Liver (tissue), 9 donors: ENCODE results near the gene ZNF346. TPM values are rescaled to one million over a fixed set of nuclear protein-coding genes. Genes with fewer than 3 reads are reported as not detected.

Experiments
- DNase-seq: peaks from one replicate; pipeline ENCODE4 v3.0.0-alpha.2; 2017; ENCODE audit warnings: low spot score
- H3K27ac ChIP-seq, 2 donors: one replicate each; pipeline ENCODE4 v1.7.0; 2013; ENCODE audit warnings: inconsistent platforms in 2 of 2, low read length in 2 of 2, control low read depth in 1 of 2, low read depth in 1 of 2, mild to moderate bottlenecking in 1 of 2
- H3K27me3 ChIP-seq, 4 donors: one replicate each; pipeline versions ENCODE4 v1.6.1 to v1.7.0; 2013; ENCODE audit warnings: low read length in 3 of 4, inconsistent platforms in 1 of 4, mild to moderate bottlenecking in 1 of 4, moderate library complexity in 1 of 4; ENCODE audit not compliant: control insufficient read depth in 4 of 4, insufficient read depth in 4 of 4
- H3K36me3 ChIP-seq, 4 donors: one replicate each; pipeline versions ENCODE4 v1.6.1 to v1.7.0; 2013; ENCODE audit warnings: low read length in 3 of 4, mild to moderate bottlenecking in 3 of 4, low read depth in 1 of 4, moderate library complexity in 1 of 4; ENCODE audit not compliant: control insufficient read depth in 4 of 4, insufficient read depth in 3 of 4
- H3K4me1 ChIP-seq, 4 donors: one replicate each; pipeline versions ENCODE4 v1.6.1 to v1.7.0; 2013; ENCODE audit warnings: low read length in 3 of 4, mild to moderate bottlenecking in 3 of 4, moderate library complexity in 1 of 4; ENCODE audit not compliant: control insufficient read depth in 4 of 4, insufficient read depth in 4 of 4
- H3K4me3 ChIP-seq, 3 donors: one replicate each; pipeline versions ENCODE4 v1.6.1 to v1.7.0; 2013; ENCODE audit warnings: low read length in 3 of 3, control low read depth in 1 of 3, low read depth in 1 of 3, mild to moderate bottlenecking in 1 of 3
- H3K9ac ChIP-seq, 2 donors: one replicate each; pipeline ENCODE4 v1.7.0; 2013; ENCODE audit warnings: low read length in 2 of 2, mild to moderate bottlenecking in 2 of 2, moderate library complexity in 2 of 2, control low read depth in 1 of 2, low read depth in 1 of 2
- H3K9me3 ChIP-seq, 4 donors: one replicate each; pipeline versions ENCODE4 v1.6.1 to v1.7.0; 2013; ENCODE audit warnings: low read length in 3 of 4; ENCODE audit not compliant: control insufficient read depth in 4 of 4
- ATF3 ChIP-seq: IDR thresholded peaks from 2 replicates; pipeline ENCODE4 v1.6.1; 2016; ENCODE audit warnings: antibody characterized with exemption
- CTCF ChIP-seq: fragments of 150-350 bp; IDR thresholded peaks from 2 replicates; pipeline ENCODE4 v1.5.1; 2017; ENCODE audit warnings: improper control_type of control experiment, low read depth, low read length; ENCODE audit not compliant: missing input control
- EGR1 ChIP-seq, 2 donors: IDR thresholded peaks; 2 replicates each; pipeline ENCODE4 v1.6.1; 2016 to 2018; ENCODE audit warnings: antibody characterized with exemption in 2 of 2, low read depth in 2 of 2
- FOXA1 ChIP-seq: IDR thresholded peaks from 2 replicates; pipeline ENCODE4 v1.6.1; 2016; ENCODE audit warnings: antibody characterized with exemption
- FOXA2 ChIP-seq: IDR thresholded peaks from 2 replicates; pipeline ENCODE4 v1.6.1; 2016; ENCODE audit warnings: antibody characterized with exemption
- GABPA ChIP-seq, 2 donors: IDR thresholded peaks in 1 of 2; conservative IDR thresholded peaks in 1 of 2; 2 replicates each; pipeline ENCODE4 v1.6.1; 2016; ENCODE audit warnings: antibody characterized with exemption in 2 of 2, mild to moderate bottlenecking in 1 of 2, moderate library complexity in 1 of 2
- HNF4A ChIP-seq, 2 donors: conservative IDR thresholded peaks; 2 replicates each; pipeline ENCODE4 v1.6.1; 2016; ENCODE audit warnings: antibody characterized with exemption in 2 of 2, mild to moderate bottlenecking in 2 of 2
- HNF4G ChIP-seq: IDR thresholded peaks from 2 replicates; pipeline ENCODE4 v1.6.1; 2016; ENCODE audit warnings: antibody characterized with exemption
- MAX ChIP-seq: IDR thresholded peaks from 2 replicates; pipeline ENCODE4 v1.6.1; 2016; ENCODE audit warnings: antibody characterized with exemption
- NR2F2 ChIP-seq: IDR thresholded peaks from 2 replicates; pipeline ENCODE4 v1.6.1; 2016; ENCODE audit warnings: antibody characterized with exemption
- RAD21 ChIP-seq, 2 donors: IDR thresholded peaks; 2 replicates each; pipeline ENCODE4 v1.6.1; 2016; ENCODE audit warnings: antibody characterized with exemption in 2 of 2, mild to moderate bottlenecking in 2 of 2
- REST ChIP-seq: IDR thresholded peaks from 2 replicates; pipeline ENCODE4 v1.6.1; 2016; ENCODE audit warnings: antibody characterized with exemption, mild to moderate bottlenecking
- RXRA ChIP-seq, 2 donors: IDR thresholded peaks; 2 replicates each; pipeline ENCODE4 v1.6.1; 2017 to 2018; ENCODE audit warnings: antibody characterized with exemption in 2 of 2, mild to moderate bottlenecking in 1 of 2
- SP1 ChIP-seq: IDR thresholded peaks from 2 replicates; pipeline ENCODE4 v1.6.1; 2018; ENCODE audit warnings: antibody characterized with exemption, mild to moderate bottlenecking
- YY1 ChIP-seq: IDR thresholded peaks from 2 replicates; pipeline ENCODE4 v1.6.1; 2016; ENCODE audit warnings: antibody characterized with exemption, mild to moderate bottlenecking
- ZBTB33 ChIP-seq: IDR thresholded peaks from 2 replicates; pipeline ENCODE4 v1.6.1; 2016; ENCODE audit warnings: antibody characterized with exemption
- WGBS: extraction: QIAGEN DNeasy Blood & Tissue Kit; methylation state at CpG from one replicate; pipeline ENCODE4 v1.1.7; 2013; 5-methylcytosine and 5-hydroxymethylcytosine counted together
- polyA plus RNA-seq, 2 donors: library from polyadenylated mRNA; stranded (reverse) in 1 of 2; unstranded in 1 of 2; fragments of 200-250 nt in 1 of 2; fragments of >200 nt in 1 of 2; fragmentation: Nextera tagmentation in 1 of 2; extraction: Ambion mirVana in 1 of 2; gene quantifications; one replicate each; pipeline versions ENCODE4 v1.2.1 to v1.2.3, GENCODE V29; 2013 to 2015
- total RNA-seq, 2 donors: library from RNA; depleted of rRNA; stranded (reverse); fragments of >200 nt; gene quantifications; one replicate each; pipeline ENCODE4 v1.2.3, GENCODE V29; 2014
- donor health status: healthy.
- donor health status: healthy.
- donor health status: healthy.
- donor health status: healthy.
- donor health status: healthy.

Gene ZNF346
- total and polyA plus RNA-seq, 4 donors = 3.7 to 11.0 (median 6.4) TPM

DNA sequence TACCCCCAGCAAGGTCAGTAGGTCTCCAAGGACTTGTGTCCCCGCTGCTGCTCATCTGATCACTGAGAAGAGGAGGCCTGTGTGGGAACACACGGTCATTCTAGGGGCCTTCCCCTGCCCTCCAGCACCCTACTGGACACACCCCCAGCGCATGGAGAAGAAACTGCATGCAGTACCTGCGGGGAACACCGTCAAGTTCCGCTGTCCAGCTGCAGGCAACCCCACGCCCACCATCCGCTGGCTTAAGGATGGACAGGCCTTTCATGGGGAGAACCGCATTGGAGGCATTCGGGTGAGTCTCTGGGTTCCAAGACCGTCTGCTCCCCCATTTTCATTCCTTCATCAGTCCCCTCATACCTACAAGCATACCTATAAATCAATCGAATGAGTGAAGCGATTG, 68.3 kb downstream of the ZNF346 start:
- peaks cover 19 to 69% (median 60%) of the 10 kb centered on the region in 4 donors for H3K4me1 ChIP-seq
- DNase-seq = no peak
- H3K36me3 ChIP-seq = peaks cover 3 to 17% (median 8%) of the 10 kb centered on the region in 4 donors
- H3K9ac ChIP-seq = no peak overlapping the region
- no peaks in the 10 kb centered on the region for H3K27me3 ChIP-seq
- TF ChIP-seq SP1 (no peak), RXRA (IDR thresholded peaks at IDR 0.05) (no peak), GABPA (IDR thresholded peaks at IDR 0.05 in 1 of 2, conservative IDR thresholded peaks at IDR 0.05 in 1 of 2) (no peak), FOXA1 (no peak), RAD21 (IDR thresholded peaks at IDR 0.05) (no peak), ZBTB33 (no peak), NR2F2 (no peak), ATF3 (no peak)
- WGBS = 92% methylated on average over 13 of the region's 13 CpGs
- no peaks in the 10 kb centered on the region for H3K9me3 ChIP-seq
- H3K4me3 ChIP-seq = no peak overlapping the region
- no peak overlapping the region for H3K27ac ChIP-seq

GRCh38 chr5:177091232-177091631, 68.7 kb downstream of the ZNF346 start:
- Histone ChIP-seq H3K36me3 (peaks cover 3 to 17% (median 8%) of the 10 kb centered on the region in 4 donors), H3K9me3 (no peaks in the 10 kb centered on the region), H3K9ac (no peak overlapping the region), H3K4me1 (peaks cover 19 to 68% (median 60%) of the 10 kb centered on the region in 4 donors), H3K4me3 (no peak overlapping the region), H3K27me3 (no peaks in the 10 kb centered on the region), H3K27ac (no peak overlapping the region)
- no peak for DNase-seq
- no peak for TF ChIP-seq YY1
- TF ChIP-seq EGR1 (IDR thresholded peaks at IDR 0.05; ENCODE audit: low read depth in 2 of 2) = no peak
- no peak for TF ChIP-seq HNF4G
- no peak for TF ChIP-seq RXRA (IDR thresholded peaks at IDR 0.05)
- TF ChIP-seq ATF3 = no peak
- WGBS = 94% methylated on average over 3 of the region's 3 CpGs

DNA sequence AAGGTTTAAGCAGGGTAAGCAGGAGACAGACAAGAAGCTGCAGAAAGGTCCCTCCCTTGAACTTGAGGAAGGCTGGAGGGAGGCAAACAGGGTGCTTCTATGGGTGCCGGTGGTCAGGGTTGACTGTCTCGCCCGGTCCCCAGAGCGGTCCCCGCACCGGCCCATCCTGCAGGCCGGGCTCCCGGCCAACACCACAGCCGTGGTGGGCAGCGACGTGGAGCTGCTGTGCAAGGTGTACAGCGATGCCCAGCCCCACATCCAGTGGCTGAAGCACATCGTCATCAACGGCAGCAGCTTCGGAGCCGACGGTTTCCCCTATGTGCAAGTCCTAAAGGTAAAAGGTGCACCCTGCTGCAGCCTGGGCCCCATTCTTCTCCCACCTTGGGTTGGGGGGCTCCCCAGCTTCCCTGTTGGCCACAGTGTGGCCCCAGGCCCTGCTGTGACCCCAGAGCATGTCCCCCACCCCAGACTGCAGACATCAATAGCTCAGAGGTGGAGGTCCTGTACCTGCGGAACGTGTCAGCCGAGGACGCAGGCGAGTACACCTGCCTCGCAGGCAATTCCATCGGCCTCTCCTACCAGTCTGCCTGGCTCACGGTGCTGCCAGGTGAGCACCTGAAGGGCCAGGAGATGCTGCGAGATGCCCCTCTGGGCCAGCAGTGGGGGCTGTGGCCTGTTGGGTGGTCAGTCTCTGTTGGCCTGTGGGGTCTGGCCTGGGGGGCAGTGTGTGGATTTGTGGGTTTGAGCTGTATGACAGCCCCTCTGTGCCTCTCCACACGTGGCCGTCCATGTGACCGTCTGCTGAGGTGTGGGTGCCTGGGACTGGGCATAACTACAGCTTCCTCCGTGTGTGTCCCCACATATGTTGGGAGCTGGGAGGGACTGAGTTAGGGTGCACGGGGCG, 69.9 kb downstream of the ZNF346 start:
- no peak for DNase-seq
- TF ChIP-seq SP1 = no peak
- TF ChIP-seq HNF4A (conservative IDR thresholded peaks at IDR 0.05) = no peak
- TF ChIP-seq CTCF = no peak
- no peak for TF ChIP-seq FOXA2
- TF ChIP-seq REST = no peak
- TF ChIP-seq ZBTB33 = no peak
- TF ChIP-seq MAX = no peak
- no peak for TF ChIP-seq RAD21 (IDR thresholded peaks at IDR 0.05)
- TF ChIP-seq YY1 = no peak
- Histone ChIP-seq H3K9ac (no peak overlapping the region), H3K36me3 (peaks cover 3 to 17% (median 8%) of the 10 kb centered on the region in 4 donors), H3K4me3 (no peak overlapping the region), H3K27me3 (no peaks in the 10 kb centered on the region), H3K27ac (no peak overlapping the region), H3K4me1 (peaks cover 17 to 77% (median 62%) of the 10 kb centered on the region in 4 donors), H3K9me3 (no peaks in the 10 kb centered on the region)
- WGBS = 92% methylated on average over 32 of the region's 32 CpGs
